ENCODE measurements around the gene PTPRN2.

PTPRN2 gene

GRCh38 chr7:158602905-158603772 is 15.5 kb upstream of the PTPRN2 start:
- no peak overlapping the region for H3K4me3 ChIP-seq (ENCODE audit: low read depth, low read length)
- TF ChIP-seq, protein P1, sequence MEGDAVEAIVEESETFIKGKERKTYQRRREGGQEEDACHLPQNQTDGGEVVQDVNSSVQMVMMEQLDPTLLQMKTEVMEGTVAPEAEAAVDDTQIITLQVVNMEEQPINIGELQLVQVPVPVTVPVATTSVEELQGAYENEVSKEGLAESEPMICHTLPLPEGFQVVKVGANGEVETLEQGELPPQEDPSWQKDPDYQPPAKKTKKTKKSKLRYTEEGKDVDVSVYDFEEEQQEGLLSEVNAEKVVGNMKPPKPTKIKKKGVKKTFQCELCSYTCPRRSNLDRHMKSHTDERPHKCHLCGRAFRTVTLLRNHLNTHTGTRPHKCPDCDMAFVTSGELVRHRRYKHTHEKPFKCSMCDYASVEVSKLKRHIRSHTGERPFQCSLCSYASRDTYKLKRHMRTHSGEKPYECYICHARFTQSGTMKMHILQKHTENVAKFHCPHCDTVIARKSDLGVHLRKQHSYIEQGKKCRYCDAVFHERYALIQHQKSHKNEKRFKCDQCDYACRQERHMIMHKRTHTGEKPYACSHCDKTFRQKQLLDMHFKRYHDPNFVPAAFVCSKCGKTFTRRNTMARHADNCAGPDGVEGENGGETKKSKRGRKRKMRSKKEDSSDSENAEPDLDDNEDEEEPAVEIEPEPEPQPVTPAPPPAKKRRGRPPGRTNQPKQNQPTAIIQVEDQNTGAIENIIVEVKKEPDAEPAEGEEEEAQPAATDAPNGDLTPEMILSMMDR (IDR thresholded peaks at IDR 0.05; ENCODE audit: low read depth, low read length, missing control alignments): no peak
- in situ Hi-C loops (cut with HindIII; ENCODE audit: low sequenced_read_pairs): no loop called here
- DNase-seq (ENCODE audit: low read depth): peak; percentile 73

DNA sequence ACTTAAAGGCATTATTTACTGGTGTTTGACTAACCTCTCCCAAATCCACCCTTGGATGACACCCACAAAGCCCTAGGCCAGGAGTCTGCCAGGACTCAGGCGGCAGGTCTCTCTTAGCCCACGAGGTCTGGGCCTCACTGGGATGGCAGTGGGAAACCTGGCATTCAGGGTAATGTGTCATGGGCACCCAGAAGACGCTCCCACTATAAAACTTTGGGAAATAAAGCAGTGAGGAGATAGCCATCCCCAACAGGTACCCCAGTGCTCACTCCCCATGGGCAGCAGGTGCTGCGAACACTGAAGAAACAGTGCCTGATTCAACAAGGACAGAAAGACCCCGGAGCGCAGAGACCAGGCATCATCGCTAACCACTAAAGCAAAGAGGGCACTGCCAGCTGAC is 14.4 kb upstream of the PTPRN2 start:
- no peak overlapping the region for H3K4me3 ChIP-seq (ENCODE audit: low read depth, low read length)
- in situ Hi-C loops (cut with HindIII; ENCODE audit: low sequenced_read_pairs): no loop called here
- TF ChIP-seq, protein P1 (IDR thresholded peaks at IDR 0.05; ENCODE audit: low read depth, low read length, missing control alignments): no peak
- DNase-seq (ENCODE audit: low read depth): no peak

DNA sequence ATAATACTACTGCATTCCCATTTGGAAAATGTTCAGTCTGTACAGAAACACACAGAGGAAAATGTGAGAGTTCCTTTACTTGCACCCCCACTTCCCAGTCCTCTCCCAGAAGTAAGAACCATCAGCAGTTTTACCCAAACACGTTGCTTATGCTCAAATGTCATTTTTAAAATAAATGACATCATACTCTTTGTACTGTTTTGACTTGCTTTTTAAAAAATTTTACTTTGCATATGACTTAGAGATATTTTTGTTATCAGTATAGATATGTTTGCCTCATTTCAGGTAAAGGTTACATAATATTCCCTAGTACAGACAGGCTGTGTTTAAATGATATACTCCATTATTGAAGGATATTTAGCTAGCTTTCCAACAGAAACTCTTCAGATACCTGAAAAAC is 13.5 kb upstream of the PTPRN2 start:
- in situ Hi-C loops (cut with HindIII; ENCODE audit: low sequenced_read_pairs): no loop called here
- no peak overlapping the region for H3K4me3 ChIP-seq (ENCODE audit: low read depth, low read length)
- TF ChIP-seq, protein P1 (IDR thresholded peaks at IDR 0.05; ENCODE audit: low read depth, low read length, missing control alignments): no peak
- DNase-seq (ENCODE audit: low read depth): no peak

- TF ChIP-seq, protein P1 (IDR thresholded peaks at IDR 0.05; ENCODE audit: low read depth, low read length, missing control alignments): no peak
- no peak for DNase-seq (ENCODE audit: low read depth)
- H3K4me3 ChIP-seq (ENCODE audit: low read depth, low read length): no peak overlapping the region
- in situ Hi-C loops (cut with HindIII; ENCODE audit: low sequenced_read_pairs): no loop called here
Measured at GRCh38 chr7:158596745-158597144, 9.1 kb upstream of the PTPRN2 start.

- TF ChIP-seq, protein P1 (IDR thresholded peaks at IDR 0.05; ENCODE audit: low read depth, low read length, missing control alignments): no peak
- no peak for DNase-seq (ENCODE audit: low read depth)
- in situ Hi-C loops (cut with HindIII; ENCODE audit: low sequenced_read_pairs): no loop called here
- H3K4me3 ChIP-seq (ENCODE audit: low read depth, low read length): no peak overlapping the region
Measured at GRCh38 chr7:158596309-158596708, 8.7 kb upstream of the PTPRN2 start.

DNA sequence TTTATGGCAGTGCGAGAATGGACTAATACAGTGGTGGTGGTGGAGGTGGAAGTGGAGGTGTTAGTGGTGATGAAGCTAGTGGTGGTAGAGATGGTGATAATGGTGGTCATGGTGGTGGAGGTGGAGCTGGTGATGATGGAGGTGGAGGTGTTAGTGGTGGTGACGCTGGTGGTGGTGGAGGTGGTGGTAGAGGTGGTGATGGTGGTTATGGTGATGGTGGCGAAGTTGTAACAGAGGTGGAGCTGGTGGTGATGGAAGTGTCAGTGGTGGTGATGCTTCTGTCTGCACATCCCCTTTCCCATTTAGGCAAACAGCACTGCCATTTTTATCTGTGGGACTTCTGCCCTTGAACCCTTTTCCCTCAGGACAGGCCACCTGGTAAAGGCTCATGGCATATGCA is 7.4 kb upstream of the PTPRN2 start:
- H3K4me3 ChIP-seq (ENCODE audit: low read depth, low read length): no peak overlapping the region
- DNase-seq (ENCODE audit: low read depth): peak; percentile 8
- TF ChIP-seq, protein P1 (IDR thresholded peaks at IDR 0.05; ENCODE audit: low read depth, low read length, missing control alignments): no peak
- in situ Hi-C loops (cut with HindIII; ENCODE audit: low sequenced_read_pairs): no loop called here

Data from astrocyte of the cerebellum (primary cell).